ENCODE results near the gene SGTA.
A peak's percentile ranks its signal among the peaks of the same experiment; 100 is the strongest.

SGTA gene

GRCh38 chr19:2731181-2731995 is 51.7 kb downstream of the SGTA start:
- Histone ChIP-seq H3K9me3 (replicated peaks in 1 of 11) (peaks cover 0 to 6% (median 2%) of the 10 kb centered on the region in 11 experiments; a peak in 16 of 22 replicates), H3K27ac (peak overlapping the region in 1 of 11 experiments; percentile 14; a peak in 2 of 22 replicates), H3K4me3 (no peak overlapping the region), H3K4me2 (peak overlapping the region in 8 of 11 experiments; percentile 11 to 87 (median 38); a peak in 13 of 22 replicates), H3K27me3 (peaks cover 0 to 20% (median 0%) of the 10 kb centered on the region in 11 experiments; a peak in 8 of 22 replicates), H3K36me3 (peaks cover 27 to 60% (median 47%) of the 10 kb centered on the region in 11 experiments), H3K9ac (peak overlapping the region in 5 of 11 experiments; percentile 19 to 44 (median 25); a peak in 6 of 22 replicates), H3K4me1 (peaks cover 10 to 92% (median 77%) of the 10 kb centered on the region in 10 experiments), H4K20me1 (peaks cover 5 to 96% (median 66%) of the 10 kb centered on the region in 11 experiments; a peak in 21 of 22 replicates)
- TF ChIP-seq Cebpa-rat (IDR thresholded peaks at IDR 0.05): no peak

- H3K4me3 ChIP-seq: no peak overlapping the region
- H3K27ac ChIP-seq: no peak overlapping the region
- no peak for TF ChIP-seq Cebpa-rat (IDR thresholded peaks at IDR 0.05)
- peak overlapping the region in 4 of 11 experiments; percentile 82 to 93 (median 89); a peak in 5 of 22 replicates for H3K4me2 ChIP-seq
- no peak overlapping the region for H3K9ac ChIP-seq
- H3K27me3 ChIP-seq: peaks cover 0 to 25% (median 0%) of the 10 kb centered on the region in 11 experiments; a peak in 8 of 22 replicates
- H3K9me3 ChIP-seq (replicated peaks in 1 of 11): no peaks in the 10 kb centered on the region
- peaks cover 0 to 90% (median 54%) of the 10 kb centered on the region in 11 experiments; a peak in 21 of 22 replicates for H4K20me1 ChIP-seq
- peaks cover 10 to 92% (median 75%) of the 10 kb centered on the region in 10 experiments for H3K4me1 ChIP-seq
- H3K36me3 ChIP-seq: peaks cover 15 to 48% (median 35%) of the 10 kb centered on the region in 11 experiments
Measured at GRCh38 chr19:2729943-2730818, 52.9 kb downstream of the SGTA start.

GRCh38 chr19:2728783-2729387 is 54.2 kb downstream of the SGTA start:
- Histone ChIP-seq H3K27me3 (peaks cover 0 to 25% (median 0%) of the 10 kb centered on the region in 11 experiments; a peak in 8 of 22 replicates), H4K20me1 (peaks cover 0 to 77% (median 41%) of the 10 kb centered on the region in 11 experiments; a peak in 19 of 22 replicates), H3K36me3 (peaks cover 8 to 35% (median 25%) of the 10 kb centered on the region in 11 experiments), H3K9me3 (replicated peaks in 1 of 11) (no peaks in the 10 kb centered on the region), H3K4me3 (no peak overlapping the region), H3K4me1 (peaks cover 12 to 87% (median 70%) of the 10 kb centered on the region in 10 experiments), H3K4me2 (peak overlapping the region in 9 of 11 experiments; percentile 15 to 93 (median 85); a peak in 17 of 22 replicates), H3K9ac (peak overlapping the region in 1 of 11 experiments; percentile 34; a peak in 1 of 22 replicates), H3K27ac (no peak overlapping the region)
- no peak for TF ChIP-seq Cebpa-rat (IDR thresholded peaks at IDR 0.05)

- Histone ChIP-seq H3K9ac (peak overlapping the region in 4 of 11 experiments; percentile 33 to 57 (median 55); a peak in 3 of 22 replicates), H3K36me3 (peaks cover 0 to 22% (median 13%) of the 10 kb centered on the region in 11 experiments; a peak in 19 of 22 replicates), H3K4me1 (peaks cover 25 to 95% (median 82%) of the 10 kb centered on the region in 10 experiments), H3K4me2 (peak overlapping the region in 8 of 11 experiments; percentile 76 to 93 (median 86); a peak in 16 of 22 replicates), H4K20me1 (peaks cover 0 to 64% (median 29%) of the 10 kb centered on the region in 11 experiments; a peak in 16 of 22 replicates), H3K4me3 (no peak overlapping the region), H3K27ac (0 out of 22 replicates have a peak overlapping the region, but pooled peaks of 2 of the 11 experiments have one; percentile 5 to 26), H3K9me3 (replicated peaks in 1 of 11) (no peaks in the 10 kb centered on the region), H3K27me3 (peaks cover 0 to 25% (median 0%) of the 10 kb centered on the region in 11 experiments; a peak in 8 of 22 replicates)
- no peak for TF ChIP-seq Cebpa-rat (IDR thresholded peaks at IDR 0.05)
Measured at GRCh38 chr19:2727640-2727944, 55.5 kb downstream of the SGTA start.

- peaks cover 0 to 25% (median 0%) of the 10 kb centered on the region in 11 experiments; a peak in 9 of 22 replicates for H3K27me3 ChIP-seq
- H3K9me3 ChIP-seq (replicated peaks in 1 of 11): no peaks in the 10 kb centered on the region
- H3K4me2 ChIP-seq: peak overlapping the region; percentile 75 to 93 (median 85)
- peak overlapping the region in 8 of 11 experiments; percentile 8 to 57 (median 39); a peak in 10 of 22 replicates for H3K9ac ChIP-seq
- TF ChIP-seq Cebpa-rat (IDR thresholded peaks at IDR 0.05): no peak
- peaks cover 0 to 17% (median 8%) of the 10 kb centered on the region in 11 experiments; a peak in 16 of 22 replicates for H3K36me3 ChIP-seq
- H4K20me1 ChIP-seq: peaks cover 0 to 59% (median 24%) of the 10 kb centered on the region in 11 experiments; a peak in 16 of 22 replicates
- H3K4me3 ChIP-seq: peak overlapping the region in 2 of 10 experiments; percentile 5 to 12; a peak in 2 of 20 replicates
- H3K27ac ChIP-seq: peak overlapping the region in 2 of 11 experiments; percentile 5 to 26; a peak in 1 of 22 replicates
- H3K4me1 ChIP-seq: peaks cover 30 to 96% (median 87%) of the 10 kb centered on the region in 10 experiments
Measured at GRCh38 chr19:2726904-2727639, 56.0 kb downstream of the SGTA start.

GRCh38 chr19:2726160-2726855 is 56.8 kb downstream of the SGTA start:
- H3K27me3 ChIP-seq: peaks cover 0 to 25% (median 0%) of the 10 kb centered on the region in 11 experiments; a peak in 9 of 22 replicates
- H3K4me1 ChIP-seq: peaks cover 37 to 96% (median 91%) of the 10 kb centered on the region in 10 experiments

More at GRCh38 chr19:2726160-2726855, 56.8 kb downstream of the SGTA start:
- peak overlapping the region; percentile 75 to 93 (median 85) for H3K4me2 ChIP-seq
- H3K36me3 ChIP-seq: peaks cover 0 to 9% (median 0%) of the 10 kb centered on the region in 11 experiments; a peak in 8 of 22 replicates
- peaks cover 0 to 51% (median 18%) of the 10 kb centered on the region in 11 experiments; a peak in 16 of 22 replicates for H4K20me1 ChIP-seq
- no peak for TF ChIP-seq Cebpa-rat (IDR thresholded peaks at IDR 0.05)
- peak overlapping the region in 2 of 10 experiments; percentile 5 to 12; a peak in 2 of 20 replicates for H3K4me3 ChIP-seq
- H3K27ac ChIP-seq: 0 out of 22 replicates have a peak overlapping the region, but pooled peaks of 2 of the 11 experiments have one; percentile 5 to 26
- H3K9ac ChIP-seq: peak overlapping the region in 8 of 11 experiments; percentile 8 to 57 (median 39); a peak in 10 of 22 replicates
- no peaks in the 10 kb centered on the region for H3K9me3 ChIP-seq (replicated peaks in 1 of 11)

All from BLaER1 treated with 17β-estradiol and CSF1 and Interleukin-3, amounts not matched to agents 10 nM and 100 nM (cell line).